ENCODE measurements around the gene PRRT4.

Gene PRRT4

GRCh38 chr7:128374041-128374440 is 12.6 kb upstream of the PRRT4 start:
- no peak for DNase-seq

GRCh38 chr7:128373606-128374005 is 12.1 kb upstream of the PRRT4 start:
- DNase-seq, result no peak

GRCh38 chr7:128370491-128370890 is 9.0 kb upstream of the PRRT4 start:
- DNase-seq, result no peak

GRCh38 chr7:128366986-128367385 is 5.5 kb upstream of the PRRT4 start:
- no peak for DNase-seq

- no peak for DNase-seq
Observed at GRCh38 chr7:128366300-128366699, 4.8 kb upstream of the PRRT4 start.

- DNase-seq, result no peak
Observed at GRCh38 chr7:128365432-128365831, 3.9 kb upstream of the PRRT4 start.

GRCh38 chr7:128364166-128364870 is 2.8 kb upstream of the PRRT4 start:
- DNase-seq, result no peak

- DNase-seq, result no peak
Observed at GRCh38 chr7:128363261-128363721, 1.8 kb upstream of the PRRT4 start.

- DNase-seq, result no peak
Observed at GRCh38 chr7:128362670-128363069, 1.2 kb upstream of the PRRT4 start.

- DNase-seq, result no peak
Observed at GRCh38 chr7:128360359-128360678, 1.2 kb downstream of the PRRT4 start.

- DNase-seq, result no peak
Observed at GRCh38 chr7:128359939-128360338, 1.6 kb downstream of the PRRT4 start.

- DNase-seq, result no peak
Observed at GRCh38 chr7:128359336-128359735, 2.2 kb downstream of the PRRT4 start.

- DNase-seq, result no peak
Observed at GRCh38 chr7:128358233-128358632, 3.3 kb downstream of the PRRT4 start.

- no peak for DNase-seq
Observed at GRCh38 chr7:128357217-128357613, 4.3 kb downstream of the PRRT4 start.

- DNase-seq, result no peak
Observed at GRCh38 chr7:128356546-128357216, 4.8 kb downstream of the PRRT4 start.

- DNase-seq, result no peak
Observed at GRCh38 chr7:128353610-128354009, 7.9 kb downstream of the PRRT4 start.

- DNase-seq, result no peak
Observed at GRCh38 chr7:128353189-128353588, 8.3 kb downstream of the PRRT4 start.

- no peak for DNase-seq
Observed at GRCh38 chr7:128352636-128353035, 8.9 kb downstream of the PRRT4 start.

GRCh38 chr7:128352153-128352537 is 9.3 kb downstream of the PRRT4 start:
- DNase-seq, result peak; percentile 53

- DNase-seq, result no peak
Observed at GRCh38 chr7:128351296-128352152, 10.0 kb downstream of the PRRT4 start.

- DNase-seq, result no peak
Observed at GRCh38 chr7:128350708-128351295, 10.7 kb downstream of the PRRT4 start.

GRCh38 chr7:128349466-128349825 is 12.0 kb downstream of the PRRT4 start:
- no peak for DNase-seq

- DNase-seq, result peak; percentile 53
Observed at GRCh38 chr7:128347647-128348097, 13.8 kb downstream of the PRRT4 start.
